HL-60 (cell line): Measurements from ENCODE around the gene DNAH2.

Experiments used
- DNase-seq, 2 experiments: peaks; one replicate each; pipeline ENCODE4 v3.0.0-alpha.2; 2010 to 2020; ENCODE audit warnings: low read depth in 1 of 2, low spot score in 1 of 2
- H3K27ac ChIP-seq: fragments of 250-450 bp; sonication (Bioruptor Pico); replicated peaks from 2 replicates; pipeline ENCODE4 v1.5.1; 2020; ENCODE audit warnings: mild to moderate bottlenecking, moderate library complexity
- H3K27me3 ChIP-seq: fragments of 250-450 bp; sonication (Bioruptor Pico); 2 replicates; pipeline ENCODE4 v1.5.1; 2021; ENCODE audit warnings: mild to moderate bottlenecking, moderate library complexity; ENCODE audit not compliant: insufficient read depth, poor library complexity, severe bottlenecking
- H3K4me3 ChIP-seq: replicated peaks from 2 replicates; pipeline ENCODE4 v1.5.1; 2011; ENCODE audit warnings: mild to moderate bottlenecking, control low read depth, low read length; ENCODE audit not compliant: insufficient read depth
- GABPA ChIP-seq: IDR thresholded peaks from 2 replicates; pipeline ENCODE4 v1.6.1; 2012; ENCODE audit warnings: low read depth
- POLR2AphosphoS5 ChIP-seq: IDR thresholded peaks from 2 replicates; pipeline ENCODE4 v1.6.1; 2012; ENCODE audit warnings: low read depth
- SPI1 ChIP-seq: IDR thresholded peaks from 2 replicates; pipeline ENCODE4 v1.6.1; 2012; ENCODE audit warnings: low read depth, mild to moderate bottlenecking, borderline replicate concordance
- TF ChIP-seq, protein P1 (sequence below): IDR thresholded peaks from one replicate; pipeline ENCODE4 v1.5.1; 2011; ENCODE audit warnings: low read length, control low read depth, inconsistent platforms; ENCODE audit not compliant: insufficient read depth
- TF ChIP-seq, protein P2 (sequence below): IDR thresholded peaks from 2 replicates; pipeline ENCODE4 v1.6.1; 2012; ENCODE audit warnings: low read depth; ENCODE audit not compliant: insufficient replicate concordance

The DNAH2 gene

DNA sequence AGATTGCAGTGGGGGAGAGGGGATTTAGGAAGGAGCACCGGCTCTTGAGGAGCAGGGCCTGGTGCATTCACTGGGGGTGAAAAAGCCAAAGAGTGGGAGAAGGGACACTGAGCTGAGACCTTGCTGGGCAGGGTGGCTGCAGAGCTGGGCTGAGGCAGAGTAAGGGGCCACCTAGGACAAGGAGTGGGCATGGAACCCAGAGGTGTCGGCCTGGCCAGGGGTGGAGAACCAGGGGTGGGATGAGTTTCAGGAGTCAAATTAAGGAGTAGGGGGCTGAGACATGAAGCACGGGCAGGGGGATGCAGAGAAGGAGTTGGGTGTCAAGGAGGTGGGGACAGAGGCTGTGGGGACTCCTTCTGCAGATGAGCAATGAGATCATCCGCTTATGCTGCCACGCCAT, 20.1 kb downstream of the DNAH2 start:
- TF ChIP-seq POLR2AphosphoS5 = no peak
- TF ChIP-seq SPI1 = no peak
- TF ChIP-seq GABPA = no peak
- TF ChIP-seq, protein P1, sequence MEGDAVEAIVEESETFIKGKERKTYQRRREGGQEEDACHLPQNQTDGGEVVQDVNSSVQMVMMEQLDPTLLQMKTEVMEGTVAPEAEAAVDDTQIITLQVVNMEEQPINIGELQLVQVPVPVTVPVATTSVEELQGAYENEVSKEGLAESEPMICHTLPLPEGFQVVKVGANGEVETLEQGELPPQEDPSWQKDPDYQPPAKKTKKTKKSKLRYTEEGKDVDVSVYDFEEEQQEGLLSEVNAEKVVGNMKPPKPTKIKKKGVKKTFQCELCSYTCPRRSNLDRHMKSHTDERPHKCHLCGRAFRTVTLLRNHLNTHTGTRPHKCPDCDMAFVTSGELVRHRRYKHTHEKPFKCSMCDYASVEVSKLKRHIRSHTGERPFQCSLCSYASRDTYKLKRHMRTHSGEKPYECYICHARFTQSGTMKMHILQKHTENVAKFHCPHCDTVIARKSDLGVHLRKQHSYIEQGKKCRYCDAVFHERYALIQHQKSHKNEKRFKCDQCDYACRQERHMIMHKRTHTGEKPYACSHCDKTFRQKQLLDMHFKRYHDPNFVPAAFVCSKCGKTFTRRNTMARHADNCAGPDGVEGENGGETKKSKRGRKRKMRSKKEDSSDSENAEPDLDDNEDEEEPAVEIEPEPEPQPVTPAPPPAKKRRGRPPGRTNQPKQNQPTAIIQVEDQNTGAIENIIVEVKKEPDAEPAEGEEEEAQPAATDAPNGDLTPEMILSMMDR = no peak
- TF ChIP-seq, protein P2, sequence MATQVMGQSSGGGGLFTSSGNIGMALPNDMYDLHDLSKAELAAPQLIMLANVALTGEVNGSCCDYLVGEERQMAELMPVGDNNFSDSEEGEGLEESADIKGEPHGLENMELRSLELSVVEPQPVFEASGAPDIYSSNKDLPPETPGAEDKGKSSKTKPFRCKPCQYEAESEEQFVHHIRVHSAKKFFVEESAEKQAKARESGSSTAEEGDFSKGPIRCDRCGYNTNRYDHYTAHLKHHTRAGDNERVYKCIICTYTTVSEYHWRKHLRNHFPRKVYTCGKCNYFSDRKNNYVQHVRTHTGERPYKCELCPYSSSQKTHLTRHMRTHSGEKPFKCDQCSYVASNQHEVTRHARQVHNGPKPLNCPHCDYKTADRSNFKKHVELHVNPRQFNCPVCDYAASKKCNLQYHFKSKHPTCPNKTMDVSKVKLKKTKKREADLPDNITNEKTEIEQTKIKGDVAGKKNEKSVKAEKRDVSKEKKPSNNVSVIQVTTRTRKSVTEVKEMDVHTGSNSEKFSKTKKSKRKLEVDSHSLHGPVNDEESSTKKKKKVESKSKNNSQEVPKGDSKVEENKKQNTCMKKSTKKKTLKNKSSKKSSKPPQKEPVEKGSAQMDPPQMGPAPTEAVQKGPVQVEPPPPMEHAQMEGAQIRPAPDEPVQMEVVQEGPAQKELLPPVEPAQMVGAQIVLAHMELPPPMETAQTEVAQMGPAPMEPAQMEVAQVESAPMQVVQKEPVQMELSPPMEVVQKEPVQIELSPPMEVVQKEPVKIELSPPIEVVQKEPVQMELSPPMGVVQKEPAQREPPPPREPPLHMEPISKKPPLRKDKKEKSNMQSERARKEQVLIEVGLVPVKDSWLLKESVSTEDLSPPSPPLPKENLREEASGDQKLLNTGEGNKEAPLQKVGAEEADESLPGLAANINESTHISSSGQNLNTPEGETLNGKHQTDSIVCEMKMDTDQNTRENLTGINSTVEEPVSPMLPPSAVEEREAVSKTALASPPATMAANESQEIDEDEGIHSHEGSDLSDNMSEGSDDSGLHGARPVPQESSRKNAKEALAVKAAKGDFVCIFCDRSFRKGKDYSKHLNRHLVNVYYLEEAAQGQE = no peak
- Histone ChIP-seq H3K27ac (no peak overlapping the region), H3K4me3 (no peak overlapping the region), H3K27me3 (no peaks in the 10 kb centered on the region)
- DNase-seq = no peak

DNA sequence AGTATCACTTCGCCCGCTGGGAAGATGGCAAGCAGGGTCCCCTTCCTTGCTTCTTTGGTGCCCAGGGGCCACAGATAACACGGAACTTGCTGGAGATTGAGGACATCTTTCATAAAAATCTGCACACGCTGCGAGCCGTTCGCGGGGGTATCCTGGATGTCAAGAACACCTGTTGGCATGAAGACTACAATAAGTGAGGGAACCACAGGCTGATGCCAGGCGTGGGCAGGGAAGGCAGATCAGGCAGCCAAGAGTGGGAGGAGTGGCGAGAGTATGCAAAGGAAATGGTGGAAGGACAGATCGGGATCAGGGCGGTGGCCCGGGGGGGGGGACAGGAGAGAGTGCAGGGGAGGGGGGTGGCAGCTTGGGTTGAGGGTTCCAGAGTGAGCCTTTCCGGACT, 22.2 kb downstream of the DNAH2 start:
- Histone ChIP-seq H3K27me3 (no peaks in the 10 kb centered on the region), H3K27ac (no peak overlapping the region), H3K4me3 (no peak overlapping the region)
- TF ChIP-seq SPI1 (no peak), GABPA (no peak)
- TF ChIP-seq, protein P1 = no peak
- DNase-seq = no peak

DNA sequence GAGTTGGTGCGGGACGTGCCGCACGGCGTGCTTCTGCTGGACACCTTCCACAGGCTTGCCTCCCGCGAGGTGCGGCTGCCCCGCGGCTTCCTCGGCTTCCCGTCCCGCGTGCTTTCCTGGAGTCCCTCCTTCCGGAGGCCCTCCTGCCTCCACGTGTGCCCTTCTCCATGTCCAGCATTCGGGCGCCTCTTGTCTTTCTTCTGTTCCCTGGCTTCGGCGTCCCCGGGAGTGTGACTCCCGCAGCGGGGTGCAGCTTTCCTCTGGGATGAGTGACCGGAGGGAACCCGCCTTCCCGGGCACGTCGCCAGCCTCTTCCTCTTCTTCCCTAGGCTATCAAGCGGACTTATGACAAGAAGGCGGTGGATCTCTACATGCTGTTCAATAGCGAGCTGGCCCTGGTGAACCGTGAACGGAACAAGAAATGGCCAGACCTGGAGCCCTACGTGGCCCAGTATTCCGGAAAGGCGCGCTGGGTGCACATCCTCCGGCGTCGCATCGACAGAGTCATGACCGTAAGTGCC, 23.0 kb downstream of the DNAH2 start:
- no peak overlapping the region for H3K4me3 ChIP-seq
- DNase-seq = no peak
- no peaks in the 10 kb centered on the region for H3K27me3 ChIP-seq
- H3K27ac ChIP-seq = no peak overlapping the region
- TF ChIP-seq POLR2AphosphoS5 (no peak), SPI1 (no peak), GABPA (no peak)
- TF ChIP-seq, protein P1 = no peak
- TF ChIP-seq, protein P2 = no peak

DNA sequence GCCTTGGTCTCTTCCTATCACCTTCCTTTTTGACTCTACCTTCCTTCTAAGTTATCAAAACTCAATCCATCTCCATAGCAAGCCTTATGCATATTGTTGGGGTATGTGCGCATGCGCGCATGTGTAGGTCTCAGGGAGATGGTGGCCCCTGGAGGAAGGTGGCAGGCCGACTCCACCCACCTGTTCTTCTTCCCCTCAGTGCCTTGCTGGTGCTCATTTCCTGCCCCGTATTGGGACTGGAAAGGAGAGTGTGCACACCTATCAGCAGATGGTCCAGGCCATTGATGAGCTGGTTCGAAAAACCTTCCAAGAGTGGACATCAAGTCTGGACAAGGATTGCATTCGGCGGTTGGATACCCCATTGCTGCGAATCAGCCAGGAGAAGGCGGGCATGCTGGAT, 25.2 kb downstream of the DNAH2 start:
- Histone ChIP-seq H3K27me3 (no peaks in the 10 kb centered on the region), H3K4me3 (no peak overlapping the region), H3K27ac (no peak overlapping the region)
- no peak for DNase-seq
- TF ChIP-seq GABPA (no peak), POLR2AphosphoS5 (no peak), SPI1 (no peak)
- TF ChIP-seq, protein P1 = no peak
- TF ChIP-seq, protein P2 = no peak
